Measurements from ENCODE around the gene SYNDIG1L. TPM values are rescaled to one million over a fixed set of nuclear protein-coding genes. Genes with fewer than 3 reads are reported as not detected.

SYNDIG1L gene
- total and polyA plus RNA-seq, 2 of the 8 experiments (the other 6 are each of a cell fraction or from before 2014, with no cell fraction given) = 3.0 to 3.2 TPM

DNA sequence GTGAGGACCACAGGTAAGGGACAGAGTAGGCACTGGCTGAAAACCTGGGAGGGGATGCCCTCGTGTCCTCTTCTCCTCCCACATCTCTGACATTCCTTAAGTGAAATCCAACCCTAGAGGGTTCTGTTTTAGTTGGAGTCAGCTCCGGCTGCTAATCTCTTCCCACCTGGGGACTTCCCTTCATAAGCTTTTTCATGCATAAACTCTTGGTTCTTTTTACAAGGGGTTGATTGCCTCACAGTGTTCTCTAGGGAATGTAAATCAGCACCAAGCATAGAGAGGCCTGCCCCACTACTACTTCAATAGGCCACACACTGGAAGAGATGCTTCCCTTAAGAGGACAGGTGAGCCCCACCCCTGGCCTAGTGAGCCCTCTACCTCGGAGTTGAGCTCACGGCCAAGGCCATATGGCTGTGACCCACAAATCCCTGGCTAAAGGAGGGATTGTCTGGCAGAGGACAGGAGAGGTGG is 3.2 kb upstream of the SYNDIG1L start (continued):
- TF ChIP-seq POU5F1 (IDR thresholded peaks at IDR 0.05; ENCODE audit: low read depth, low read length) (no peak), EZH2 (IDR thresholded peaks at IDR 0.05; ENCODE audit: low read depth, low read length, severe bottlenecking) (no peak), HDAC6 (IDR thresholded peaks at IDR 0.05; ENCODE audit: low read depth, low read length) (no peak), POLR2A (IDR thresholded peaks at IDR 0.05; ENCODE audit: control extremely low read depth in 1 of 2, low read depth in 2 of 2, low read length in 2 of 2) (no peak), SIX5 (IDR thresholded peaks at IDR 0.05; ENCODE audit: low read depth, low read length) (no peak), CTBP2 (IDR thresholded peaks at IDR 0.05; ENCODE audit: borderline replicate concordance, insufficient read depth, insufficient read length, low read length) (no peak), SP1 (IDR thresholded peaks at IDR 0.05; ENCODE audit: low read depth, low read length) (peak; percentile 67), YY1 (IDR thresholded peaks at IDR 0.05; ENCODE audit: low read depth, low read length) (no peak), RNF2 (IDR thresholded peaks at IDR 0.05; ENCODE audit: borderline replicate concordance, low read depth, low read length, missing control alignments, poor library complexity, severe bottlenecking) (no peak), JUND (IDR thresholded peaks at IDR 0.05; ENCODE audit: low read length) (no peak; the same call in 1 of the 2 replicates), CHD1 (IDR thresholded peaks at IDR 0.05; ENCODE audit: low read depth, low read length) (no peak), SRF (IDR thresholded peaks at IDR 0.05; ENCODE audit: low read depth, low read length) (peak; percentile 8; the same call in 1 of the 2 replicates), RFX5 (IDR thresholded peaks at IDR 0.05; ENCODE audit: borderline replicate concordance, low read depth, low read length) (no peak), TBP (IDR thresholded peaks at IDR 0.05; ENCODE audit: low read depth, low read length) (no peak), GTF2F1 (IDR thresholded peaks at IDR 0.05; ENCODE audit: borderline replicate concordance, low read depth, low read length) (no peak), NANOG (IDR thresholded peaks at IDR 0.05; ENCODE audit: insufficient read depth, low read depth, low read length, poor library complexity, severe bottlenecking) (peak; percentile 87), TAF7 (optimal IDR thresholded peaks at IDR 0.05; ENCODE audit: borderline replicate concordance, low read depth, low read length) (no peak), JUN (IDR thresholded peaks at IDR 0.05; ENCODE audit: low read depth, low read length) (no peak), HDAC2 (IDR thresholded peaks at IDR 0.05; ENCODE audit: borderline replicate concordance in 1 of 2, low read depth in 2 of 2, low read length in 2 of 2) (no peak; a peak in 1 of 4 replicates), BCL11A (IDR thresholded peaks at IDR 0.05; ENCODE audit: low read depth in 2 of 2, low read length in 2 of 2) (no peak), ZNF274 (IDR thresholded peaks at IDR 0.05; ENCODE audit: borderline replicate concordance, extremely low read depth, low read length) (no peak), FOSL1 (IDR thresholded peaks at IDR 0.05; ENCODE audit: insufficient read depth, low read depth, low read length) (no peak), SAP30 (IDR thresholded peaks at IDR 0.05; ENCODE audit: insufficient read depth, insufficient replicate concordance, low read length) (no peak), RXRA (IDR thresholded peaks at IDR 0.05; ENCODE audit: insufficient read depth, low read depth, low read length) (no peak), CBX5 (IDR thresholded peaks at IDR 0.05; ENCODE audit: low read depth, low read length) (no peak)

All from H1 (cell line).